WTC11 (cell line): Measurements from ENCODE around the gene ITPR3. TPM values are rescaled to one million over a fixed set of nuclear protein-coding genes. Genes with fewer than 3 reads are reported as not detected.

ENCODE experiments used
- ATAC-seq: fragments of 200-7000 bp; cut with Tn5 transposase; 2 replicates; pipeline ENCODE4 v1.10.0; 2021; ENCODE audit warnings: mild to moderate bottlenecking, moderate library complexity
- CTCF ChIA-PET: fragments of 300-600 bp; sonication (Branson Sonifier 250); formaldehyde crosslinking; loops from one replicate; lab custom pipeline; 2021; ENCODE audit warnings: antibody characterized with exemption; lab: Charles Lee
- POLR2A ChIA-PET: fragments of 350-600 bp; sonication (Branson Sonifier 250); formaldehyde crosslinking; loops from one replicate; lab custom pipeline; 2021; ENCODE audit warnings: antibody characterized with exemption; lab: Charles Lee
- DNase-seq: peaks from one replicate; pipeline ENCODE4 v3.0.0; 2021; ENCODE audit warnings: low spot score
- H3K27ac Mint-ChIP-seq: 2 replicates; pipeline ENCODE4 v1.8.0; 2021; ENCODE audit warnings: mixed read lengths
- H3K27me3 Mint-ChIP-seq: 2 replicates; pipeline ENCODE4 v1.8.0; 2021; ENCODE audit warnings: low read depth, mild to moderate bottlenecking, moderate library complexity, mixed read lengths
- H3K36me3 Mint-ChIP-seq: 2 replicates; pipeline ENCODE4 v1.8.0; 2021; ENCODE audit warnings: mixed read lengths
- H3K4me1 Mint-ChIP-seq: 2 replicates; pipeline ENCODE4 v1.8.0; 2022; ENCODE audit warnings: mixed read lengths
- H3K4me3 Mint-ChIP-seq: 2 replicates; pipeline ENCODE4 v1.8.0; 2021; ENCODE audit warnings: mild to moderate bottlenecking, moderate library complexity, mixed read lengths
- H3K9me3 Mint-ChIP-seq: 2 replicates; pipeline ENCODE4 v1.8.0; 2021; ENCODE audit warnings: mixed read lengths
- ETV6 ChIP-seq: sonication (generic); formaldehyde crosslinking; IDR thresholded peaks from 2 replicates; pipeline ENCODE4 v1.8.1; 2022; ENCODE audit warnings: mild to moderate bottlenecking, missing genetic modification reagents
- FOXP1 ChIP-seq: sonication (generic); formaldehyde crosslinking; IDR thresholded peaks from 2 replicates; pipeline ENCODE4 v1.8.0; 2022; ENCODE audit warnings: missing genetic modification reagents, mild to moderate bottlenecking, moderate library complexity, borderline replicate concordance
- GTF2I ChIP-seq: fragments of 250-450 bp; sonication (Bioruptor Pico); conservative IDR thresholded peaks from 2 replicates; pipeline ENCODE4 v1.4.0; 2021; ENCODE audit warnings: mild to moderate bottlenecking
- HMGA2 ChIP-seq: fragments of 250-450 bp; sonication (Bioruptor Pico); IDR thresholded peaks from 2 replicates; pipeline ENCODE4 v1.4.0; 2021; ENCODE audit warnings: mild to moderate bottlenecking, moderate library complexity
- IRF1 ChIP-seq: sonication (generic); formaldehyde crosslinking; IDR thresholded peaks from 2 replicates; pipeline ENCODE4 v1.8.0; 2023; ENCODE audit warnings: missing genetic modification reagents
- MAX ChIP-seq: sonication (generic); formaldehyde crosslinking; IDR thresholded peaks from 2 replicates; pipeline ENCODE4 v1.8.0; 2022; ENCODE audit warnings: mild to moderate bottlenecking, missing genetic modification reagents
- NFATC4 ChIP-seq: fragments of 250-450 bp; sonication (Bioruptor Pico); IDR thresholded peaks from 2 replicates; pipeline ENCODE4 v1.9.0; 2021; ENCODE audit warnings: mild to moderate bottlenecking
- NR2C2 ChIP-seq: sonication (generic); formaldehyde crosslinking; IDR thresholded peaks from 2 replicates; pipeline ENCODE4 v1.8.0; 2022; ENCODE audit warnings: mild to moderate bottlenecking, missing genetic modification reagents
- OVOL2 ChIP-seq: fragments of 250-450 bp; sonication (Bioruptor Pico); IDR thresholded peaks from 2 replicates; pipeline ENCODE4 v1.9.0; 2021; ENCODE audit warnings: mild to moderate bottlenecking, borderline replicate concordance
- RELA ChIP-seq: sonication (generic); formaldehyde crosslinking; IDR thresholded peaks from 2 replicates; pipeline ENCODE4 v1.8.1; 2022; ENCODE audit warnings: missing genetic modification reagents, mild to moderate bottlenecking, borderline replicate concordance
- SP1 ChIP-seq: sonication (generic); formaldehyde crosslinking; conservative IDR thresholded peaks from 2 replicates; pipeline ENCODE4 v1.8.1; 2022; ENCODE audit warnings: missing genetic modification reagents
- TCF7 ChIP-seq: sonication (generic); formaldehyde crosslinking; IDR thresholded peaks from 2 replicates; pipeline ENCODE4 v1.8.0; 2022; ENCODE audit warnings: mild to moderate bottlenecking, low read depth, missing genetic modification reagents, moderate library complexity
- TP53 ChIP-seq: sonication (generic); formaldehyde crosslinking; IDR thresholded peaks from 2 replicates; pipeline ENCODE4 v1.8.1; 2023; ENCODE audit warnings: mild to moderate bottlenecking, missing genetic modification reagents
- USF2 ChIP-seq: sonication (generic); formaldehyde crosslinking; IDR thresholded peaks from 2 replicates; pipeline ENCODE4 v1.8.1; 2023; ENCODE audit warnings: mild to moderate bottlenecking, missing genetic modification reagents, moderate library complexity
- ZNF219 ChIP-seq: sonication (generic); formaldehyde crosslinking; IDR thresholded peaks from 2 replicates; pipeline ENCODE4 v1.8.0; 2023; ENCODE audit warnings: missing genetic modification reagents, mild to moderate bottlenecking, borderline replicate concordance
- ZNF396 ChIP-seq: fragments of 250-450 bp; sonication (Bioruptor Pico); IDR thresholded peaks from 2 replicates; pipeline ENCODE4 v1.8.0; 2021; ENCODE audit warnings: mild to moderate bottlenecking, moderate library complexity, borderline replicate concordance
- ZNF416 ChIP-seq: fragments of 250-450 bp; sonication (Bioruptor Pico); IDR thresholded peaks from 2 replicates; pipeline ENCODE4 v1.9.0; 2021; ENCODE audit warnings: mild to moderate bottlenecking, inconsistent platforms
- ZNF425 ChIP-seq: fragments of 250-450 bp; sonication (Bioruptor Pico); conservative IDR thresholded peaks from 2 replicates; pipeline ENCODE4 v1.9.0; 2021; ENCODE audit warnings: mild to moderate bottlenecking
- total RNA-seq: library from RNA; stranded (reverse); gene quantifications from 3 replicates; pipeline ENCODE4 v1.2.3, GENCODE V29; 2021
- TF ChIP-seq, protein P1 (sequence below): fragments of 200-600 bp; IDR thresholded peaks from 2 replicates; pipeline ENCODE4 v1.8.0; 2022; ENCODE audit warnings: antibody characterized with exemption
- TF ChIP-seq, protein P2 (sequence below): sonication (generic); formaldehyde crosslinking; IDR thresholded peaks from 2 replicates; pipeline ENCODE4 v1.8.1; 2022; ENCODE audit warnings: low read depth, mild to moderate bottlenecking, moderate library complexity, missing genetic modification reagents, borderline replicate concordance
- TF ChIP-seq, protein P3 (sequence below): sonication (generic); formaldehyde crosslinking; IDR thresholded peaks from 2 replicates; pipeline ENCODE4 v1.8.0; 2022; ENCODE audit warnings: mild to moderate bottlenecking, missing genetic modification reagents

ITPR3 gene
- total RNA-seq, 1 experiment from 2014 or later: 47.3 TPM

DNA sequence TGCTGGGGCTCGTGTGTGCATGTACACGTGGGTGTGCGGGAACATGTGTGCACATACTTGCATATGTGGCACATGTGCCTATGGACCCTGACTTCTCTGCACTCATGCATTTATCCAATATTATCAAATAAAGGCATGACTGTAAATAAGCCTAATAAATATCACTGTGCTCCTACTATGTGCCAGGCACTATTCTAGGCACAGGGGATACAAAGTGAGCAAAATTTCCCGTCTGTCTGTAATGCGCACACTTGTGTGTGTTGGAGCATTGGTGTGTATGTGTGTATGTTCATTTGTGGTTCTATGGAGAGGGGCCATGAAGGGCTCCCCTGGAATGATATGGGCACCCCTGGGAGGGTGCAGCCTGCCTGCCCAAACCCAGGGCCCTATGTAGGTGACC, 41.9 kb downstream of the ITPR3 start (continued):
- no peak for TF ChIP-seq MAX

DNA sequence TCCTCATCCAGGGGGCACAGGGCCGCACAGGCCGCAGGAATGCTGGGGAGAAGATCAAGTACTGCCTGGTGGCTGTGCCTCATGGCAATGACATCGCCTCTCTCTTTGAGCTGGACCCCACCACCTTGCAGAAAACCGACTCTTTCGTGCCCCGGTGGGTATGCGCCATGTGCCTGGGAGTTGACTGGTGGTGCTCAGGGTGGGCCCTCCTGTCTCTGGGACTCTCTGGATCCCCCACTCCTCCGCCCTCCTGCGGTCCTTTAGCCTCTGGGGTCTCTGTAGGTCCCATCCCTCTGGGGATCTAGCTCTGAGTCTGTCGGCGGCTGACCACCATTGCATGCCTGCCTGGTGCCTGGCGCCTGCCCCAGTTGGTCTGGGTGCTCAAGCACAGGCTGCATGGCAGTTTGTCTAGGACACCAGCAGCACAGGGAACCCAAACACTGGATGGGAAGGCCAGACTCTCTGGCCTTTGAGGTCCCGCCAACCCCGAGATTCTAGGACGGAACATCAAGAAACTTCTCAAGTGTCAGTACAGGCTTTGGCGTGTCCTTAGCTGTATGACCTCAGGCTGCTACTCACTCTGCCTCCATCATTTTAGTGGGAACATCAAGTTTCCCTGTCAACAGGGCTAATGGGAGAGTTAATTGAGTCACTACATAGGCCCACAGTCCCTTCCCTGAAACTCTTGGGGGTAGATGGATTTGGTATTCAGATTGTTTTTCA, 42.8 kb downstream of the ITPR3 start:
- POLR2A ChIA-PET: no interaction called here
- Mint-ChIP-seq H3K36me3 (peaks cover 16% of the 10 kb centered on the region), H3K27ac (peak overlapping the region; percentile 84)
- no peak for ATAC-seq
- TF ChIP-seq NR2C2: no peak
- TF ChIP-seq TCF7 (CRISPR knock-in tag): no peak
- TF ChIP-seq IRF1 (CRISPR knock-in tag): no peak
- TF ChIP-seq TP53 (CRISPR knock-in tag): no peak
- TF ChIP-seq, protein P1, sequence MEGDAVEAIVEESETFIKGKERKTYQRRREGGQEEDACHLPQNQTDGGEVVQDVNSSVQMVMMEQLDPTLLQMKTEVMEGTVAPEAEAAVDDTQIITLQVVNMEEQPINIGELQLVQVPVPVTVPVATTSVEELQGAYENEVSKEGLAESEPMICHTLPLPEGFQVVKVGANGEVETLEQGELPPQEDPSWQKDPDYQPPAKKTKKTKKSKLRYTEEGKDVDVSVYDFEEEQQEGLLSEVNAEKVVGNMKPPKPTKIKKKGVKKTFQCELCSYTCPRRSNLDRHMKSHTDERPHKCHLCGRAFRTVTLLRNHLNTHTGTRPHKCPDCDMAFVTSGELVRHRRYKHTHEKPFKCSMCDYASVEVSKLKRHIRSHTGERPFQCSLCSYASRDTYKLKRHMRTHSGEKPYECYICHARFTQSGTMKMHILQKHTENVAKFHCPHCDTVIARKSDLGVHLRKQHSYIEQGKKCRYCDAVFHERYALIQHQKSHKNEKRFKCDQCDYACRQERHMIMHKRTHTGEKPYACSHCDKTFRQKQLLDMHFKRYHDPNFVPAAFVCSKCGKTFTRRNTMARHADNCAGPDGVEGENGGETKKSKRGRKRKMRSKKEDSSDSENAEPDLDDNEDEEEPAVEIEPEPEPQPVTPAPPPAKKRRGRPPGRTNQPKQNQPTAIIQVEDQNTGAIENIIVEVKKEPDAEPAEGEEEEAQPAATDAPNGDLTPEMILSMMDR: no peak
- TF ChIP-seq, all 79 proteins: peak for 0
- no peak for DNase-seq
- H3K27me3 Mint-ChIP-seq: no peaks in the 10 kb centered on the region
- no peak overlapping the region for H3K4me3 Mint-ChIP-seq
- CTCF ChIA-PET: interaction anchor here (0.8 to 1.4 kb wide), 2 partner anchors 31 to 74 kb away, joined by 3 to 4 read pairs; no protein-coding TSS in a partner anchor
- no peaks in the 10 kb centered on the region for H3K4me1 Mint-ChIP-seq
- no peaks in the 10 kb centered on the region for H3K9me3 Mint-ChIP-seq

- ATAC-seq (no peak), DNase-seq (no peak)
- H3K36me3 Mint-ChIP-seq: peaks cover 19% of the 10 kb centered on the region
- no peaks in the 10 kb centered on the region for H3K9me3 Mint-ChIP-seq
- CTCF ChIA-PET: interaction anchor here (0.6 to 1.4 kb wide), 2 partner anchors 74 to 563 kb away, joined by 3 to 4 read pairs; no protein-coding TSS in a partner anchor
- H3K4me3 Mint-ChIP-seq: no peak overlapping the region
- no peak overlapping the region for H3K27ac Mint-ChIP-seq
- no peaks in the 10 kb centered on the region for H3K27me3 Mint-ChIP-seq
- no peaks in the 10 kb centered on the region for H3K4me1 Mint-ChIP-seq
- POLR2A ChIA-PET: no interaction called here
- TF ChIP-seq SP1 (CRISPR knock-in tag) (no peak), OVOL2 (CRISPR knock-in tag) (no peak), GTF2I (CRISPR knock-in tag) (no peak), RELA (CRISPR knock-in tag) (no peak), ZNF425 (CRISPR knock-in tag) (no peak), ETV6 (CRISPR knock-in tag) (no peak), ZNF416 (CRISPR knock-in tag) (no peak), IRF1 (CRISPR knock-in tag) (no peak), ZNF219 (CRISPR knock-in tag) (no peak), USF2 (CRISPR knock-in tag) (no peak), HMGA2 (CRISPR knock-in tag) (no peak), FOXP1 (CRISPR knock-in tag) (no peak), ZNF396 (CRISPR knock-in tag) (no peak), NFATC4 (CRISPR knock-in tag) (no peak)
- TF ChIP-seq, protein P2, sequence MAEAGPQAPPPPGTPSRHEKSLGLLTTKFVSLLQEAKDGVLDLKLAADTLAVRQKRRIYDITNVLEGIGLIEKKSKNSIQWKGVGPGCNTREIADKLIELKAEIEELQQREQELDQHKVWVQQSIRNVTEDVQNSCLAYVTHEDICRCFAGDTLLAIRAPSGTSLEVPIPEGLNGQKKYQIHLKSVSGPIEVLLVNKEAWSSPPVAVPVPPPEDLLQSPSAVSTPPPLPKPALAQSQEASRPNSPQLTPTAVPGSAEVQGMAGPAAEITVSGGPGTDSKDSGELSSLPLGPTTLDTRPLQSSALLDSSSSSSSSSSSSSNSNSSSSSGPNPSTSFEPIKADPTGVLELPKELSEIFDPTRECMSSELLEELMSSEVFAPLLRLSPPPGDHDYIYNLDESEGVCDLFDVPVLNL (CRISPR knock-in tag): no peak
- TF ChIP-seq, protein P3, sequence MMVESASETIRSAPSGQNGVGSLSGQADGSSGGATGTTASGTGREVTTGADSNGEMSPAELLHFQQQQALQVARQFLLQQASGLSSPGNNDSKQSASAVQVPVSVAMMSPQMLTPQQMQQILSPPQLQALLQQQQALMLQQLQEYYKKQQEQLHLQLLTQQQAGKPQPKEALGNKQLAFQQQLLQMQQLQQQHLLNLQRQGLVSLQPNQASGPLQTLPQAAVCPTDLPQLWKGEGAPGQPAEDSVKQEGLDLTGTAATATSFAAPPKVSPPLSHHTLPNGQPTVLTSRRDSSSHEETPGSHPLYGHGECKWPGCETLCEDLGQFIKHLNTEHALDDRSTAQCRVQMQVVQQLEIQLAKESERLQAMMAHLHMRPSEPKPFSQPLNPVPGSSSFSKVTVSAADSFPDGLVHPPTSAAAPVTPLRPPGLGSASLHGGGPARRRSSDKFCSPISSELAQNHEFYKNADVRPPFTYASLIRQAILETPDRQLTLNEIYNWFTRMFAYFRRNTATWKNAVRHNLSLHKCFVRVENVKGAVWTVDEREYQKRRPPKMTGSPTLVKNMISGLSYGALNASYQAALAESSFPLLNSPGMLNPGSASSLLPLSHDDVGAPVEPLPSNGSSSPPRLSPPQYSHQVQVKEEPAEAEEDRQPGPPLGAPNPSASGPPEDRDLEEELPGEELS (CRISPR knock-in tag): no peak
These were observed 43.5 kb downstream of the ITPR3 start for GRCh38 chr6:33664506-33665057.
